Measurements from ENCODE around the gene PHLDA2.

Gene PHLDA2

GRCh38 chr11:2929950-2930703 lies 907 bp upstream of the PHLDA2 start:
- DNase-seq: peak; percentile 8

GRCh38 chr11:2929531-2929949 lies 320 bp upstream of the PHLDA2 start:
- no peak for DNase-seq

GRCh38 chr11:2927851-2928604 lies 1.2 kb downstream of the PHLDA2 start:
- no peak for DNase-seq

- no peak for DNase-seq
Measured at GRCh38 chr11:2927121-2927800, 2.0 kb downstream of the PHLDA2 start.

GRCh38 chr11:2926611-2927051 lies 2.6 kb downstream of the PHLDA2 start:
- DNase-seq: no peak

- no peak for DNase-seq
Measured at GRCh38 chr11:2924821-2925675, 4.2 kb downstream of the PHLDA2 start.

- DNase-seq: no peak
Measured at GRCh38 chr11:2924381-2924780, 4.8 kb downstream of the PHLDA2 start.

GRCh38 chr11:2923446-2924375 lies 5.5 kb downstream of the PHLDA2 start:
- DNase-seq: no peak

GRCh38 chr11:2922655-2923054 lies 6.6 kb downstream of the PHLDA2 start:
- no peak for DNase-seq

- DNase-seq: no peak
Measured at GRCh38 chr11:2921742-2922493, 7.3 kb downstream of the PHLDA2 start.

GRCh38 chr11:2921261-2921660 lies 8.0 kb downstream of the PHLDA2 start:
- DNase-seq: no peak

- DNase-seq: no peak
Measured at GRCh38 chr11:2920343-2920742, 8.9 kb downstream of the PHLDA2 start.

GRCh38 chr11:2919837-2920236 lies 9.4 kb downstream of the PHLDA2 start:
- DNase-seq: no peak

- no peak for DNase-seq
Measured at GRCh38 chr11:2919188-2919587, 10.0 kb downstream of the PHLDA2 start.

- DNase-seq: no peak
Measured at GRCh38 chr11:2917842-2918490, 11.3 kb downstream of the PHLDA2 start.

GRCh38 chr11:2916892-2917645 lies 12.2 kb downstream of the PHLDA2 start:
- no peak for DNase-seq

- no peak for DNase-seq
Measured at GRCh38 chr11:2916114-2916891, 12.9 kb downstream of the PHLDA2 start.

GRCh38 chr11:2915473-2915872 lies 13.7 kb downstream of the PHLDA2 start:
- no peak for DNase-seq

Measured in DMS79 (cell line).